PC-9 (cell line): ENCODE results near the gene PI3. TPM values are rescaled to one million over a fixed set of nuclear protein-coding genes. Genes with fewer than 3 reads are reported as not detected.

Experiments used
- BruUV-seq: library from RNA; stranded (reverse); fragments of 400-500 nt; replicated peaks from 2 replicates; lab custom pipeline; 2021; lab: Mats Ljungman, UMichigan
- CTCF ChIA-PET: fragments of 300-600 bp; sonication (Branson Sonifier 250); formaldehyde crosslinking; loops from one replicate; lab custom pipeline; 2022; ENCODE audit warnings: antibody characterized with exemption; lab: Charles Lee
- POLR2A ChIA-PET: fragments of 300-600 bp; sonication (Branson Sonifier 250); formaldehyde crosslinking; loops from one replicate; lab custom pipeline; 2022; ENCODE audit warnings: antibody characterized with exemption; ENCODE audit not compliant: unreplicated experiment; lab: Charles Lee
- DNase-seq, 2 experiments: peaks; one replicate each; pipeline versions ENCODE4 v3.0.0 to v3.0.0-alpha.2; 2015 to 2022; ENCODE audit warnings: mixed read lengths in 1 of 2
- H2AFZ ChIP-seq: fragments of 200-600 bp; sonication (generic); 2 replicates; pipeline ENCODE4 v1.8.1; 2017; ENCODE audit warnings: antibody characterized with exemption
- H3F3A ChIP-seq: fragments of 200-600 bp; sonication (generic); 2 replicates; pipeline ENCODE4 v1.8.1; 2017; ENCODE audit warnings: antibody characterized with exemption, mild to moderate bottlenecking, low read depth; ENCODE audit not compliant: insufficient read depth
- H3K27ac ChIP-seq: fragments of 200-600 bp; sonication (generic); 2 replicates; pipeline ENCODE4 v1.6.1; 2016; ENCODE audit warnings: mixed run types
- H3K27me3 ChIP-seq: fragments of 200-600 bp; sonication (generic); 2 replicates; pipeline ENCODE4 v1.6.1; 2016; ENCODE audit warnings: low read depth, mixed run types; ENCODE audit not compliant: insufficient read depth
- H3K36me3 ChIP-seq: fragments of 200-600 bp; sonication (generic); 2 replicates; pipeline ENCODE4 v1.6.1; 2016; ENCODE audit warnings: low read depth, mixed run types
- H3K4me1 ChIP-seq: fragments of 200-600 bp; sonication (generic); replicated peaks from 2 replicates; pipeline ENCODE4 v1.6.1; 2016; ENCODE audit warnings: mixed run types; ENCODE audit not compliant: insufficient read depth
- H3K4me2 ChIP-seq: fragments of 200-600 bp; sonication (generic); 2 replicates; pipeline ENCODE4 v1.6.1; 2017; ENCODE audit warnings: mixed run types
- H3K4me3 ChIP-seq: fragments of 200-600 bp; sonication (generic); 2 replicates; pipeline ENCODE4 v1.6.1; 2016; ENCODE audit warnings: mixed run types
- H3K79me2 ChIP-seq: fragments of 200-600 bp; sonication (generic); 2 replicates; pipeline ENCODE4 v1.6.1; 2017; ENCODE audit warnings: low read depth, mixed run types
- H3K9me2 ChIP-seq: fragments of 200-600 bp; sonication (generic); 2 replicates; pipeline ENCODE4 v1.8.1; 2017; ENCODE audit warnings: mild to moderate bottlenecking; ENCODE audit not compliant: insufficient read depth
- H3K9me3 ChIP-seq: fragments of 200-600 bp; sonication (generic); 2 replicates; pipeline ENCODE4 v1.8.1; 2016; ENCODE audit warnings: low read depth; ENCODE audit not compliant: insufficient read depth
- H4K20me1 ChIP-seq: fragments of 200-600 bp; sonication (generic); 2 replicates; pipeline ENCODE4 v1.8.1; 2017; ENCODE audit not compliant: insufficient read depth
- CTCF ChIP-seq: fragments of 200-600 bp; sonication (generic); conservative IDR thresholded peaks from 2 replicates; pipeline ENCODE4 v1.6.1; 2017; ENCODE audit warnings: mixed run types, antibody characterized with exemption, mild to moderate bottlenecking, moderate library complexity
- EZH2 ChIP-seq: fragments of 200-600 bp; sonication (generic); IDR thresholded peaks from 2 replicates; pipeline ENCODE4 v1.8.0; 2017; ENCODE audit warnings: antibody characterized with exemption, low read depth
- intact Hi-C: fragments of 100-400 bp; cut with micrococcal nuclease; formaldehyde crosslinking; loops from one replicate; pipeline ENCODE4 v1.10.0; 2022; ENCODE audit not compliant: unreplicated experiment
- total RNA-seq: library from RNA; stranded (reverse); gene quantifications from 2 replicates; pipeline ENCODE4 v1.2.3, GENCODE V29; 2021

Gene PI3
- total RNA-seq, 1 experiment from 2014 or later = 6.6 TPM

- Histone ChIP-seq H3K4me1 (peaks cover 16% of the 10 kb centered on the region), H3K9me2 (no peaks in the 10 kb centered on the region; the same call in 1 of the 2 replicates), H4K20me1 (no peaks in the 10 kb centered on the region), H3K27ac (no peak overlapping the region), H3K9me3 (no peaks in the 10 kb centered on the region), H2AFZ (no peak overlapping the region), H3K27me3 (no peaks in the 10 kb centered on the region), H3K36me3 (no peaks in the 10 kb centered on the region), H3F3A (peaks cover 8% of the 10 kb centered on the region; the same call in 1 of the 2 replicates), H3K4me3 (no peak overlapping the region), H3K4me2 (no peak overlapping the region), H3K79me2 (no peaks in the 10 kb centered on the region)
- BruUV-seq = no TSS peak
- TF ChIP-seq EZH2 (no peak), CTCF (no peak)
- CTCF ChIA-PET = no interaction called here
- intact Hi-C loops = no loop called here
- POLR2A ChIA-PET = no interaction called here
- DNase-seq = peak in 1 of 2 experiments; percentile 29
Measured at GRCh38 chr20:45218636-45219035, 43.9 kb downstream of the PI3 start.

GRCh38 chr20:45221076-45221475, 46.4 kb downstream of the PI3 start, which contains the start of gene SEMG2:
SEMG2 (plus strand) TSS chr20:45221373; CDS start chr20:45221390, 17 bp downstream.
- H3K27ac ChIP-seq = no peak within 1 kb of the TSS
- CTCF ChIA-PET = no interaction called here
- no peaks in the 10 kb centered on the region for H3K79me2 ChIP-seq
- peaks cover 8% of the 10 kb centered on the region; the same call in 1 of the 2 replicates for H3F3A ChIP-seq
- POLR2A ChIA-PET = no interaction called here
- no peaks in the 10 kb centered on the region for H3K9me3 ChIP-seq
- H3K4me1 ChIP-seq = peaks cover 16% of the 10 kb centered on the region
- H3K4me3 ChIP-seq = no peak within 1 kb of the TSS
- H3K36me3 ChIP-seq = no peaks in the 10 kb centered on the region
- BruUV-seq = no TSS peak
- intact Hi-C loops = no loop called here
- TF ChIP-seq CTCF = no peak
- TF ChIP-seq EZH2 = no peak
- H3K9me2 ChIP-seq = no peaks in the 10 kb centered on the region; the same call in 1 of the 2 replicates
- no peaks in the 10 kb centered on the region for H4K20me1 ChIP-seq
- no peak within 1 kb of the TSS for H3K4me2 ChIP-seq
- no peaks in the 10 kb centered on the region for H3K27me3 ChIP-seq
- no peak within 1 kb of the TSS for H2AFZ ChIP-seq
- DNase-seq = peak in 1 of 2 experiments; percentile 16

DNA sequence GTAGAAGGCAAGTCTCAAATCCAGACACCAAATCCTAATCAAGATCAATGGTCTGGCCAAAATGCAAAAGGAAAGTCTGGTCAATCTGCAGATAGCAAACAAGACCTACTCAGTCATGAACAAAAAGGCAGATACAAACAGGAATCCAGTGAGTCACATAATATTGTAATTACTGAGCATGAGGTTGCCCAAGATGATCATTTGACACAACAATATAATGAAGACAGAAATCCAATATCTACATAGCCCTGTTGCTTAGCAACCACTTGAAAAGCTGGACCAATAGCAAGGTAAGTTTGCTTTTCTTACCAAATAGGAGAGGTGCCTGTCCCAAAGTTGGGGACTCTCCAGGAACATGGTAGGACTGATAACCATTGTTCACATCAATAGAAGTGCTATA, 48.4 kb downstream of the PI3 start:
- no TSS peak for BruUV-seq
- Histone ChIP-seq H3K79me2 (no peaks in the 10 kb centered on the region), H4K20me1 (no peaks in the 10 kb centered on the region), H3K4me3 (no peak overlapping the region), H3K36me3 (no peaks in the 10 kb centered on the region), H3K4me2 (no peak overlapping the region), H3K9me3 (no peaks in the 10 kb centered on the region), H2AFZ (no peak overlapping the region), H3K27me3 (no peaks in the 10 kb centered on the region), H3F3A (peaks cover 11% of the 10 kb centered on the region; the same call in 1 of the 2 replicates), H3K4me1 (peaks cover 16% of the 10 kb centered on the region), H3K27ac (no peak overlapping the region), H3K9me2 (no peaks in the 10 kb centered on the region; the same call in 1 of the 2 replicates)
- no peak for TF ChIP-seq EZH2
- TF ChIP-seq CTCF = no peak
- POLR2A ChIA-PET = no interaction called here
- peak in 1 of 2 experiments; percentile 52 for DNase-seq
- CTCF ChIA-PET = no interaction called here
- intact Hi-C loops = no loop called here

Other genes with a start within 250 kb of the PI3 start
- gene TOMM34, start 214.5 kb upstream of the PI3 start, total RNA-seq = 65.9 and 71.1 TPM in 2 replicates
- 43.7 and 60.9 TPM in 2 replicates for gene STK4, start 208.4 kb upstream of the PI3 start, total RNA-seq
- 0.15 TPM in 1 of 2 replicates, not detected in the other for gene KCNS1, start 73.8 kb upstream of the PI3 start, total RNA-seq
- not detected in 2 replicates for gene WFDC5, start 59.7 kb upstream of the PI3 start, total RNA-seq
- not detected in 2 replicates for gene WFDC12, start 50.4 kb upstream of the PI3 start, total RNA-seq
- gene SEMG1, start 32.1 kb downstream of the PI3 start, total RNA-seq = not detected in 2 replicates
- not detected in 2 replicates for gene SEMG2, start 46.5 kb downstream of the PI3 start, total RNA-seq
- 55.1 and 111 TPM in 2 replicates for gene SLPI, start 79.7 kb downstream of the PI3 start, total RNA-seq
- gene RBPJL, start 131.9 kb downstream of the PI3 start, total RNA-seq = not detected in 2 replicates
- 0.33 and 0.60 TPM in 2 replicates for gene MATN4, start 133.4 kb downstream of the PI3 start, total RNA-seq
- 114 and 117 TPM in 2 replicates for gene SDC4, start 173.5 kb downstream of the PI3 start, total RNA-seq
- 35.1 and 38.8 TPM in 2 replicates for gene SYS1, start 188.3 kb downstream of the PI3 start, total RNA-seq
- 0.23 TPM in 1 of 2 replicates, not detected in the other for gene TP53TG5, start 203.4 kb downstream of the PI3 start, total RNA-seq
- gene DBNDD2, start 233.4 kb downstream of the PI3 start, total RNA-seq = 69.0 and 77.1 TPM in 2 replicates
- 101 and 121 TPM in 2 replicates for gene PIGT, start 241.2 kb downstream of the PI3 start, total RNA-seq